GM12878 (cell line): ENCODE measurements around the gene RPL34. TPM values are rescaled to one million over a fixed set of nuclear protein-coding genes. Genes with fewer than 3 reads are reported as not detected.

Source experiments
- CREB1 ChIP-seq: IDR thresholded peaks from 2 replicates; pipeline ENCODE4 v1.6.1; 2012; ENCODE audit warnings: low read depth, mild to moderate bottlenecking, inconsistent platforms
- HDGF ChIP-seq: fragments of 450-650 bp; IDR thresholded peaks from 2 replicates; pipeline ENCODE4 v1.6.1; 2016; ENCODE audit warnings: antibody characterized with exemption
- KLF5 ChIP-seq: fragments of 450-650 bp; IDR thresholded peaks from 2 replicates; pipeline ENCODE4 v1.6.1; 2014; ENCODE audit warnings: mild to moderate bottlenecking; ENCODE audit not compliant: partially characterized antibody
- MEF2A ChIP-seq: IDR thresholded peaks from 2 replicates; pipeline ENCODE4 v1.6.1; 2011; ENCODE audit warnings: low read depth, mild to moderate bottlenecking, low read length, moderate library complexity; ENCODE audit not compliant: insufficient read depth
- NFXL1 ChIP-seq: fragments of 450-650 bp; IDR thresholded peaks from 2 replicates; pipeline ENCODE4 v1.6.1; 2017; ENCODE audit warnings: antibody characterized with exemption, mild to moderate bottlenecking, borderline replicate concordance
- NKRF ChIP-seq: fragments of 450-650 bp; conservative IDR thresholded peaks from 2 replicates; pipeline ENCODE4 v1.6.1; 2017; ENCODE audit warnings: mild to moderate bottlenecking, moderate library complexity
- NR2F1 ChIP-seq: fragments of 450-650 bp; conservative IDR thresholded peaks from 2 replicates; pipeline ENCODE4 v1.6.1; 2017; ENCODE audit warnings: mild to moderate bottlenecking
- REST ChIP-seq: IDR thresholded peaks from 2 replicates; pipeline ENCODE4 v1.6.1; 2012; ENCODE audit warnings: mild to moderate bottlenecking, low read depth, low read length
- RUNX3 ChIP-seq: IDR thresholded peaks from 2 replicates; pipeline ENCODE4 v1.6.1; 2012; ENCODE audit warnings: low read length, inconsistent platforms
- SRF ChIP-seq, 2 experiments: IDR thresholded peaks; 2 replicates each; pipeline ENCODE4 v1.6.1; 2011; ENCODE audit warnings: low read depth in 2 of 2, low read length in 2 of 2, mild to moderate bottlenecking in 1 of 2, moderate library complexity in 1 of 2
- TCF12 ChIP-seq: IDR thresholded peaks from 2 replicates; pipeline ENCODE4 v1.6.1; 2011; ENCODE audit warnings: low read depth, mild to moderate bottlenecking, low read length
- ZBTB11 ChIP-seq: fragments of 450-650 bp; formaldehyde crosslinking; IDR thresholded peaks from 2 replicates; pipeline ENCODE4 v1.5.0; 2022; ENCODE audit warnings: mild to moderate bottlenecking, missing genetic modification characterization
- ZBTB40 ChIP-seq: fragments of 450-650 bp; IDR thresholded peaks from 2 replicates; pipeline ENCODE4 v1.6.1; 2016; ENCODE audit warnings: mild to moderate bottlenecking, moderate library complexity, borderline replicate concordance
- polyA plus RNA-seq, 11 experiments: library from polyadenylated mRNA; depleted of rRNA in 4 of 11; unstranded in 6 of 11; stranded (reverse) in 5 of 11; fragments of >200 nt; fragmentation: Nextera tagmentation in 4 of 11; fragmentation: Illumina TruSeq in 1 of 11; extraction: Ambion mirVana in 4 of 11; extraction: Trizol in 1 of 11; gene quantifications; 1 replicate in 1 of 11; 2 replicates in 10 of 11; pipeline versions ENCODE4 v1.2.1 to v1.2.3, GENCODE V29; 2011 to 2016; ENCODE audit warnings: inconsistent platforms in 2 of 11, missing spikeins in 2 of 11, low read depth in 1 of 11
- total RNA-seq, 4 experiments: library from RNA; depleted of rRNA in 3 of 4; stranded (reverse); fragments of >200 nt in 3 of 4; fragmentation: Illumina TruSeq in 1 of 4; extraction: Trizol in 1 of 4; gene quantifications; 2 replicates each; pipeline versions ENCODE4 v1.2.1 to v1.2.3, GENCODE V29; 2013 to 2021

RPL34 gene
- total and polyA plus RNA-seq, 10 of the 15 experiments (the other 5 are each of a cell fraction or from before 2014, with no cell fraction given), result 1,792 to 6,697 (median 2,464) TPM

- TF ChIP-seq ZBTB11 (CRISPR knock-in tag) (no peak), NKRF (peak; percentile 89), MEF2A (0 out of 2 replicates have a peak, but pooled peaks have one; percentile 47), RUNX3 (peak; percentile 43), NR2F1 (peak; percentile 96), REST (0 out of 2 replicates have a peak, but pooled peaks have one; percentile 42), ZBTB40 (peak; percentile 96), TCF12 (0 out of 2 replicates have a peak, but pooled peaks have one; percentile 24), SRF (IDR thresholded peaks at IDR 0.05; ENCODE audit: low read depth in 2 of 2, low read length in 2 of 2) (no peak), NFXL1 (no peak), KLF5 (peak; percentile 77), CREB1 (peak; percentile 97), HDGF (no peak)
These were observed at the start of gene RPL34 (continued) for GRCh38 chr4:108620101-108620932.
